Activated CD4-positive, alpha-beta T cell treated with anti-CD3 and anti-CD28 coated beads, Interleukin-2, amount 50 U/mL, for 4 hours (primary cell): ENCODE data around the gene APBB2.

Experiments
- DNase-seq, 2 experiments: peaks; one replicate each; pipeline ENCODE4 v3.0.0-alpha.2; 2020

APBB2 gene

GRCh38 chr4:40789771-40790170, 424.6 kb downstream of the APBB2 start:
- DNase-seq = no peak

DNA sequence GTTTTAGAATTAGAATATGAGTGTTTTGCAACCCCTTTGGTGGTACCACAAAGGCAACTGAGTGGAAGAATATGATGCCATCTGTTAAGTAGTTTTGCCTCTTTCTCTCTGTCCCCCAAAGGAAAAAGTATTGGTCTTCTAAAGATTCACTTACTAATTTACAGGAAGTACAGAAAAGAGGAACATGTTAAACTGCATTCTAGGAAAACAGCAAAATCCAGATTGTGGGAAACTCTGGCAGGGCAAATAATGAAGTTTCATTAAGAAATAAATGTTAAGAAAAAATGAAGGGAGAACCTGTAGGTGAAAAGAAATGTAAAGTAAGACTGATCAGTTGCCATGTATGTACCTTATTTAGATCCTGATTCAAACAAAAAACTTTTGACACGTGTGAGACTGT, 425.3 kb downstream of the APBB2 start:
- no peak for DNase-seq

DNA sequence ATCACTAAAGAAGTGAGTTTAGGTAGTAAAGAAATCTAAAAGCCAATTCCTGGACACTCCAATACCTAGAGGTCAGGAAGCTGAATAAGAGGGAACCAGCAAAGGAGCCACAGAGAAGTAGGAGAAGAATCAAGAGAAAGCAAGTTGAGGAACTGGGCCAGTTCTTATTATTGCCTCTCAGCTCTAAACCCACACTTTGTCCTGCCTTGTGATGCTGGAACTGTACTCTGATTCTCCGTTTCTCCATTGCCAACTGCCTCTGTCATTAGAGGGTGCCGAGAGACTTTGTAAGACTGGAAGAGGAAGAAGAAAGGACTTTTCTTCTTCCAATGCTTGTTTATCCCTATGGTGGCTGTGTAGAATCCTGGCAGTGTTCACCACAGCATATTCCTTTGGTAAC, 426.0 kb downstream of the APBB2 start:
- DNase-seq = no peak

GRCh38 chr4:40785727-40786126, 428.6 kb downstream of the APBB2 start:
- DNase-seq = no peak

DNA sequence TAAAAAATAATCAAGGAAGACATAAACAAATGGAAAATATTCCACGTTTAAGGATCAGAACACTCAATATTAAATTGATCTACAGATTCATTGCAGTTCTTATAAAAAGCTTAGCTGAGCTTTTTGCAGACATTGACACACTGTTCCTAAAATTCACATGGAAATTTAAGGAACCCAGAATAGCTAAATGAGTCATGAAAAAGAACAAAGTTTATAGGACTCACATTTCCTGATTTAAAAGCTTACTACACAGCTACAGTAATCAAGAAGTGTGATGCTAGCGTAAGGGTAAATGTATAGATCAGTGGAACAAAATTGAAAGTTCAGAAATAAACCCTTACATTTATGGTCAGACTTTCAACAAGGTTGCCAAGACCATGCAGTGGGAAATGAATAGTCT, 431.5 kb downstream of the APBB2 start:
- no peak for DNase-seq

DNA sequence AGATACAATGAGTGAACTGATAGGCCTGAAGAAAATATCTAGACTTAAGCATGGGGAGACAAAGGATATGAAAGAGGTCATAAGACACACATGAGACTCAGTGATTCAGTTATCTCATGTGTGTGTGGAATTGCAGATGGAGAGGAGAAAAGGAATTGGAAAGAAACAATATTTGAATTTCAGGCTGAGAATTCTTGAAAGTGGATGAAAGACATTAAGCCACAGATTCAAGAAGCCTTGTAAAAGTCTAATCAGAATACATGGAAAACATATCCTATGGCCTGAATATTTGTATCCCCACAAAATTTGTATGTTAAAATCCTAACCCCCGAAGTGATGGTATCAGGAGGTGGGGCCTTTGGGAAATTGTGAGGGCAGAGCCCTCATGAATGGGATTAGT, 436.3 kb downstream of the APBB2 start:
- DNase-seq = no peak

DNA sequence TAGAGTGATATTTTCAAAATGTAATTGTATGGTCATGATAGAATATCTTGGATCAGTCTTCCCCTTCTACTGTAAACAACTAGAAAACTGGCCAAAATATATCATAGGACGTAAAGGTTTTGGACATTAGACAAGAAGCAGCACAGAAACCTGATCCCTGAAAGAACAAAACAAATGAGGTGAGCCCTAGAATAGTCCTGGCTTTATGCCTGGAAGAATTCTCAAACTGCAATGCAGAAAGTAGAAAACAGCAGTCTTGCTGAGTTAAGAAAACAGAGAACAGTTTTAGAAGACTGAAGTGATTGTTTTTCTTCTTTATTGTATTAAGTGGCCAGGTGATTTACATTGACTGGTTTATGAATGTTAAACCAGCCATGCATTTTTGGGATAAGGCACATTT, 445.1 kb downstream of the APBB2 start:
- no peak for DNase-seq

GRCh38 chr4:40763228-40763716, 451.1 kb downstream of the APBB2 start:
- DNase-seq = no peak
